Lung (tissue), 10 donors: ENCODE measurements around the gene ZNF473. TPM values are rescaled to one million over a fixed set of nuclear protein-coding genes. Genes with fewer than 3 reads are reported as not detected.
"Not testable (repeated sequence)": the region's sequence is repeated elsewhere in the genome, so short reads cannot be mapped to it uniquely, and the experiment has no call there.

Experiments used
- ATAC-seq: fragments of 200-7000 bp; cut with Tn5 transposase; one replicate; pipeline ENCODE4 v1.9.1; 2020; ENCODE audit warnings: moderate number of reproducible peaks; ENCODE audit not compliant: insufficient read depth, low FRiP score
- DNase-seq, 3 donors: peaks; one replicate each; pipeline ENCODE4 v3.0.0-alpha.2; 2013 to 2017
- H3K27ac ChIP-seq, 2 donors: one replicate each; pipeline ENCODE4 v1.5.1; 2013; ENCODE audit warnings: mild to moderate bottlenecking in 2 of 2, moderate library complexity in 2 of 2, control low read depth in 1 of 2, inconsistent platforms in 1 of 2, low read depth in 1 of 2, low read length in 1 of 2
- H3K27me3 ChIP-seq, 3 donors: one replicate each; pipeline ENCODE4 v1.5.1; 2013; ENCODE audit warnings: low read length in 2 of 3; ENCODE audit not compliant: control insufficient read depth in 3 of 3, insufficient read depth in 3 of 3
- H3K36me3 ChIP-seq, 4 donors: one replicate each; pipeline ENCODE4 v1.5.1; 2013; ENCODE audit warnings: low read length in 4 of 4, mild to moderate bottlenecking in 1 of 4, moderate library complexity in 1 of 4; ENCODE audit not compliant: control insufficient read depth in 4 of 4, insufficient read depth in 4 of 4
- H3K4me1 ChIP-seq, 5 donors: one replicate each; pipeline ENCODE4 v1.5.1; 2013; ENCODE audit warnings: low read length in 5 of 5, mild to moderate bottlenecking in 2 of 5, moderate library complexity in 1 of 5; ENCODE audit not compliant: control insufficient read depth in 5 of 5, insufficient read depth in 5 of 5
- H3K4me3 ChIP-seq: one replicate; pipeline ENCODE4 v1.5.1; 2013; ENCODE audit warnings: mild to moderate bottlenecking, control low read depth, moderate library complexity
- H3K9ac ChIP-seq, 2 donors: one replicate each; pipeline ENCODE4 v1.5.1; 2013; ENCODE audit warnings: low read length in 2 of 2, control low read depth in 1 of 2; ENCODE audit not compliant: insufficient read depth in 1 of 2
- H3K9me3 ChIP-seq, 4 donors: one replicate each; pipeline ENCODE4 v1.5.1; 2013; ENCODE audit warnings: low read length in 3 of 4, mild to moderate bottlenecking in 1 of 4, moderate library complexity in 1 of 4; ENCODE audit not compliant: control insufficient read depth in 4 of 4, insufficient read depth in 3 of 4
- WGBS, 2 donors: extraction: QIAGEN DNeasy Blood & Tissue Kit; methylation state at CpG; one replicate each; pipeline ENCODE4 v1.1.7; 2013; 5-methylcytosine and 5-hydroxymethylcytosine counted together
- polyA plus RNA-seq, 2 donors: library from polyadenylated mRNA; stranded (reverse); fragments of 200-250 nt; gene quantifications; one replicate each; pipeline ENCODE4 v1.2.1, GENCODE V29; 2013
- total RNA-seq, 2 donors: library from RNA; depleted of rRNA in 1 of 2; stranded (reverse); fragments of >200 nt in 1 of 2; gene quantifications; one replicate each; pipeline ENCODE4 v1.2.1, GENCODE V29; 2014 to 2021
- donor health status: Bipolar disorder and iron deficiency.
- donor health status: healthy.
- donor health status: DM: yes; HTN: yes; CAD: no.

ZNF473 gene
- total and polyA plus RNA-seq, 4 donors: 2.8 to 10.4 (median 6.6) TPM

DNA sequence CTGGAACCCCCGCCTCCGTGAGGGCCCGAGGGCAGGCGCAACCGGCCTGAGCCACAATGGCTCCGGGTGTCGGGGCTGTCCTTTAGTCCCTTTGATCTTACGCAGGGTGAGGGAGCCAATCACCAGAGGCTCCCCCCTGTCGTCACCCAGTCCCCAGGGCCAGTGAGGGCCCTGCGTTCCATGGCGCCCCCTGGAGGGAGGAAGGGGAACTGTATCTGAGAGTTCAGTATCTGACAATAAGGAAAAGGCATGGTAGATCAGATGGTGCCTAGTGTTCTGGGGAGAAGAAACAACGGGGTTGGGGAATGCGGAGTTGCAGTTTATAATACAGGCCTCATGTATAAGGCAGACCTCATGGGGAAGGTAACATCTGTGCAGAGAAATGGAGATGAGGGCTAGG is 75.1 kb downstream of the ZNF473 start:
- not testable (repeated sequence) for H3K27ac ChIP-seq, H3K4me1 ChIP-seq, H3K27me3 ChIP-seq, H3K4me3 ChIP-seq, DNase-seq, ATAC-seq, H3K9ac ChIP-seq, H3K36me3 ChIP-seq, H3K9me3 ChIP-seq
- no CpG with 5 or more reads among the region's 13 CpGs for WGBS, 2 donors

Other genes with a start within 250 kb of the ZNF473 start
- 10 to 100 TPM; 33.9 to 36.8 TPM for gene FUZ, start 212.7 kb upstream of the ZNF473 start, total RNA-seq
- 10 to 100 TPM; 18.4 to 26.5 TPM for gene FUZ, start 212.7 kb upstream of the ZNF473 start, polyA plus RNA-seq
- gene MED25, start 207.7 kb upstream of the ZNF473 start, total RNA-seq: 10 to 100 TPM; 43.6 to 75.2 TPM
- 10 to 100 TPM; 42.6 to 52.6 TPM for gene MED25, start 207.7 kb upstream of the ZNF473 start, polyA plus RNA-seq
- 100 to 1,000 TPM in 1 of 2 donors, 10 to 100 TPM in 1; 77.4 to 115 TPM for gene PTOV1, start 174.8 kb upstream of the ZNF473 start, total RNA-seq
- gene PTOV1, start 174.8 kb upstream of the ZNF473 start, polyA plus RNA-seq: 100 to 1,000 TPM in 1 of 2 donors, 10 to 100 TPM in 1; 62.9 to 101 TPM
- gene PNKP, start 158.4 kb upstream of the ZNF473 start, total RNA-seq: 100 to 1,000 TPM in 1 of 2 donors, 10 to 100 TPM in 1; 44.7 to 120 TPM
- 10 to 100 TPM; 53.3 to 75.1 TPM for gene PNKP, start 158.4 kb upstream of the ZNF473 start, polyA plus RNA-seq
- 10 to 100 TPM in 1 of 2 donors, 1 to 10 TPM in 1; 6.7 to 39.5 TPM for gene AKT1S1, start 148.7 kb upstream of the ZNF473 start, total RNA-seq
- 10 to 100 TPM; 32.2 to 46.4 TPM for gene AKT1S1, start 148.7 kb upstream of the ZNF473 start, polyA plus RNA-seq
- 10 to 100 TPM; 23.3 to 52.9 TPM for gene TBC1D17, start 148.3 kb upstream of the ZNF473 start, total RNA-seq
- gene TBC1D17, start 148.3 kb upstream of the ZNF473 start, polyA plus RNA-seq: 10 to 100 TPM; 27.6 to 37.1 TPM
- 1 to 10 TPM; 3.6 to 3.7 TPM for gene IL4I1, start 129.1 kb upstream of the ZNF473 start, total RNA-seq
- 10 to 100 TPM in 1 of 2 donors, 1 to 10 TPM in 1; 3.8 to 21.2 TPM for gene IL4I1, start 129.1 kb upstream of the ZNF473 start, polyA plus RNA-seq
- 10 to 100 TPM in 1 of 2 donors, 1 to 10 TPM in 1; 7.0 to 31.3 TPM for gene ATF5, start 96.8 kb upstream of the ZNF473 start, total RNA-seq
- 10 to 100 TPM; 36.5 to 49.1 TPM for gene ATF5, start 96.8 kb upstream of the ZNF473 start, polyA plus RNA-seq
- gene NUP62, start 96.5 kb upstream of the ZNF473 start, total RNA-seq: 10 to 100 TPM; 37.4 to 38.5 TPM
- 10 to 100 TPM; 16.2 to 45.9 TPM for gene NUP62, start 96.5 kb upstream of the ZNF473 start, polyA plus RNA-seq
- 1 to 10 TPM; 1.5 to 6.5 TPM for gene SIGLEC11, start 64.8 kb upstream of the ZNF473 start, total RNA-seq
- gene SIGLEC11, start 64.8 kb upstream of the ZNF473 start, polyA plus RNA-seq: 1 to 10 TPM; 1.3 to 5.0 TPM
- 10 to 100 TPM; 33.3 to 48.0 TPM for gene VRK3, start 633 bp upstream of the ZNF473 start, total RNA-seq
- gene VRK3, start 633 bp upstream of the ZNF473 start, polyA plus RNA-seq: 10 to 100 TPM; 15.7 to 35.4 TPM
- under 1 TPM in 1 of 2 donors, not detected in 1; 0.46 TPM for gene IZUMO2, start 137.3 kb downstream of the ZNF473 start, total RNA-seq
- gene IZUMO2, start 137.3 kb downstream of the ZNF473 start, polyA plus RNA-seq: under 1 TPM in 1 of 2 donors, not detected in 1; 0.18 TPM
- gene MYH14, start 177.6 kb downstream of the ZNF473 start, total RNA-seq: 100 to 1,000 TPM in 1 of 2 donors, 10 to 100 TPM in 1; 55.3 to 142 TPM
- 100 to 1,000 TPM in 1 of 2 donors, 10 to 100 TPM in 1; 48.3 to 159 TPM for gene MYH14, start 177.6 kb downstream of the ZNF473 start, polyA plus RNA-seq